Upper lobe of left lung (tissue), 6 donors: ENCODE results near the gene REXO4. TPM values are rescaled to one million over a fixed set of nuclear protein-coding genes. Genes with fewer than 3 reads are reported as not detected.

Experiments
- ATAC-seq, 2 donors: fragments of 200-7000 bp; cut with Tn5 transposase; one replicate each; pipeline ENCODE4 v1.9.1; 2022; ENCODE audit warnings: mild to moderate bottlenecking in 2 of 2, moderate library complexity in 2 of 2; ENCODE audit not compliant: low FRiP score in 2 of 2
- DNase-seq, 2 donors: peaks; one replicate each; pipeline ENCODE4 v3.0.0-alpha.2; 2019 to 2020
- H3K27ac ChIP-seq, 4 donors: fragments of 200-600 bp; sonication (generic); one replicate each; pipeline ENCODE4 v1.5.1; 2016 to 2019
- H3K27me3 ChIP-seq, 4 donors: fragments of 200-600 bp; sonication (generic); one replicate each; pipeline ENCODE4 v1.5.1; 2017 to 2019
- H3K36me3 ChIP-seq, 4 donors: fragments of 200-600 bp; sonication (generic); one replicate each; pipeline ENCODE4 v1.5.1; 2016 to 2019
- H3K4me1 ChIP-seq, 4 donors: fragments of 200-600 bp; sonication (generic); one replicate each; pipeline ENCODE4 v1.5.1; 2018 to 2019
- H3K4me3 ChIP-seq, 4 donors: fragments of 200-600 bp; sonication (generic); one replicate each; pipeline ENCODE4 v1.5.1; 2017 to 2019; ENCODE audit warnings: mild to moderate bottlenecking in 2 of 4, moderate library complexity in 1 of 4
- H3K9me3 ChIP-seq, 4 donors: fragments of 200-600 bp; sonication (generic); one replicate each; pipeline ENCODE4 v1.5.1; 2018 to 2019
- EP300 ChIP-seq, 4 donors: sonication (generic); formaldehyde crosslinking; IDR thresholded peaks; one replicate each; pipeline ENCODE4 v1.5.1; 2017; ENCODE audit warnings: antibody characterized with exemption in 4 of 4, control low read depth in 2 of 4
- POLR2A ChIP-seq, 4 donors: fragments of 450-650 bp; IDR thresholded peaks; one replicate each; pipeline ENCODE4 v1.5.1; 2016 to 2017; ENCODE audit warnings: antibody characterized with exemption in 4 of 4, mild to moderate bottlenecking in 2 of 4
- POLR2AphosphoS5 ChIP-seq, 2 donors: sonication (generic); formaldehyde crosslinking; IDR thresholded peaks; one replicate each; pipeline ENCODE4 v1.5.1; 2017; ENCODE audit warnings: antibody characterized with exemption in 2 of 2
- WGBS, 2 donors: methylation state at CpG; one replicate each; pipeline ENCODE4 v1.1.5; 2017 to 2018; 5-methylcytosine and 5-hydroxymethylcytosine counted together
- total RNA-seq, 6 donors: library from RNA; depleted of rRNA in 4 of 6; stranded (reverse); fragments of >200 nt in 4 of 6; gene quantifications; one replicate each; pipeline versions ENCODE4 v1.1.0 to v1.2.1, GENCODE V29; 2016 to 2021
- TF ChIP-seq, protein P1 (sequence below), 6 experiments: fragments of 450-650 bp in 4 of 6; fragments of 200-600 bp in 2 of 6; sonication (generic) in 2 of 6; IDR thresholded peaks; one replicate each; pipeline ENCODE4 v1.5.1; 2016 to 2019; ENCODE audit warnings: antibody characterized with exemption in 6 of 6
- donor health status: DM: no; HTN: no; CAD: no; lungs with moderate emphysema.
- donor health status: DM: no; HTN: yes; CAD: no; lungs with severe emphysema.

The REXO4 gene
- total RNA-seq, 6 donors from 2014 or later = 14.7 to 34.3 (median 23.1) TPM

DNA sequence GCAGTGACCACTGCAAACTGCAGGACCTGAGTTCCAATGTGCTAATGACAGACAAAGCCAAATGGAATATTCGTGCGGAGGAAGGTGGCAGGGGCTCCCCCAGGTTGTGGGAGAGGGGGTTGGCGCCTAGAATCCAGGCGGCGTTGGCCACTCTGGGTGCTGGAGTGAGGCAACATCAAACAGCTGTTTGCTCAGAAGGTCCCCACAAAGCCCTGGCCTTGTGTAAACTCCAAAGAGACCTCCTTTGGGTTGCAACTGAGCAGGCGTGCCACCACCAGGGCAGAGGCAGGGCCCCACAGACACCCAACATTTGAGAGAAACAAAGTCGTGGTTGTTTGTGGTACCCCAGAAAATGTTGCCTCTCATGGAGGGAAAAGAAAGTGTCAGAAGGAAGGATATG lies 27.1 kb downstream of the REXO4 start:
- 79 to 87% methylated on average over 6 to 7 of the region's 7 CpGs for WGBS, 2 donors
- TF ChIP-seq EP300 (IDR thresholded peaks at IDR 0.05) = no peak
- TF ChIP-seq POLR2AphosphoS5 (IDR thresholded peaks at IDR 0.05) = no peak
- no peak for TF ChIP-seq POLR2A (IDR thresholded peaks at IDR 0.05)
- TF ChIP-seq, protein P1, sequence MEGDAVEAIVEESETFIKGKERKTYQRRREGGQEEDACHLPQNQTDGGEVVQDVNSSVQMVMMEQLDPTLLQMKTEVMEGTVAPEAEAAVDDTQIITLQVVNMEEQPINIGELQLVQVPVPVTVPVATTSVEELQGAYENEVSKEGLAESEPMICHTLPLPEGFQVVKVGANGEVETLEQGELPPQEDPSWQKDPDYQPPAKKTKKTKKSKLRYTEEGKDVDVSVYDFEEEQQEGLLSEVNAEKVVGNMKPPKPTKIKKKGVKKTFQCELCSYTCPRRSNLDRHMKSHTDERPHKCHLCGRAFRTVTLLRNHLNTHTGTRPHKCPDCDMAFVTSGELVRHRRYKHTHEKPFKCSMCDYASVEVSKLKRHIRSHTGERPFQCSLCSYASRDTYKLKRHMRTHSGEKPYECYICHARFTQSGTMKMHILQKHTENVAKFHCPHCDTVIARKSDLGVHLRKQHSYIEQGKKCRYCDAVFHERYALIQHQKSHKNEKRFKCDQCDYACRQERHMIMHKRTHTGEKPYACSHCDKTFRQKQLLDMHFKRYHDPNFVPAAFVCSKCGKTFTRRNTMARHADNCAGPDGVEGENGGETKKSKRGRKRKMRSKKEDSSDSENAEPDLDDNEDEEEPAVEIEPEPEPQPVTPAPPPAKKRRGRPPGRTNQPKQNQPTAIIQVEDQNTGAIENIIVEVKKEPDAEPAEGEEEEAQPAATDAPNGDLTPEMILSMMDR (IDR thresholded peaks at IDR 0.05) = no peak
- Histone ChIP-seq H3K9me3 (no peaks in the 10 kb centered on the region), H3K27me3 (no peaks in the 10 kb centered on the region), H3K27ac (no peak overlapping the region), H3K4me3 (no peak overlapping the region), H3K4me1 (no peaks in the 10 kb centered on the region), H3K36me3 (no peaks in the 10 kb centered on the region)
- DNase-seq (no peak), ATAC-seq (no peak)

DNA sequence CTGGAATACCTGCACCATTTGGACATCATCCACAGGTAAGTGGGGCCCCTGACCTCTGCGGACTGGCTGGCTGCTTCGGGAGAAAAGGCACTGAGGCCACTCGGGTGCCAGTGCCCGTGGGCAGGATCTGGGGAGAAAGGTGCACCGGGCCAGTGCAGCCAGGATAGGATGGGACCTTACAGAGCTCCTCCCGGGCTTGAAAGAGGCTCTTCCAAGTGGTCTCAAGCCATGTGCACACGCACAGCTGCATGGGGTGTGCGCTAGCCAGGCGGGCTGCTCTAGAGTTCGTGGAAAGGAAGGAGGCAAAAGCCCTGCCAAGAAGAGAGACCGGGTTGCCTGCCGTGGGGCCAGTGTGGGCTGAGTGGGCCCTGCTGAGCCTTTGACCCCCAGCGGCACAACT lies 28.2 kb downstream of the REXO4 start:
- no peaks in the 10 kb centered on the region for H3K27me3 ChIP-seq
- H3K9me3 ChIP-seq = no peaks in the 10 kb centered on the region
- no peaks in the 10 kb centered on the region for H3K36me3 ChIP-seq
- DNase-seq (no peak), ATAC-seq (no peak)
- H3K4me1 ChIP-seq = no peaks in the 10 kb centered on the region
- no peak for TF ChIP-seq POLR2AphosphoS5 (IDR thresholded peaks at IDR 0.05)
- no peak for TF ChIP-seq POLR2A (IDR thresholded peaks at IDR 0.05)
- TF ChIP-seq, protein P1 (IDR thresholded peaks at IDR 0.05) = no peak
- no peak for TF ChIP-seq EP300 (IDR thresholded peaks at IDR 0.05)
- H3K4me3 ChIP-seq = no peak overlapping the region
- WGBS, 2 donors = 88 to 91% methylated on average over 8 to 10 of the region's 13 CpGs
- no peak overlapping the region for H3K27ac ChIP-seq

DNA sequence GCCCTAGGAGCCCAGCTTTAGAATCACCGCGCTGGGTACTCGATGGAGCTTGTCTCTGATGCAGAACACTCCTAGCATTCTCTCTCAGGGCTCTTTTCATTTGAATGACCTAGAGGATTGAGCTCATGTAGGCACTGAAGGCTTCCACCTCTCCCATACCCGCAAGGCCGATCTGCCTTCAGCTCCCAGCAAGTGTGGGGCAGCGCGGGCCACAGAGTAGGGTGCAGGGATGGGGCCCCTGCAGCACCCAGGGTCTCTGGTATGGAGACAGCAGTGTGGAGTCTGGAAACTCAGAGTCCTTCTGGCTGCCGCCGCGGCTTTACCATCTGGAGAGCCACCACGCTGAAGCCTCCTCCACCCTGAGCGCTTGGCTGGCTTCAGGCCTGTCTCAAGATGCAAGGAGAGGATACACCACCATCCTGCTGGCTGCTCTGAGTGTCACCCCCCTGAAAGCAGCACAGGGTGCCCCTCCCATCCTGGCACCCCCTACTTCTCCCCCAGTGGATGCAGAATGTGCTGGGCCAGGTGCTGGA lies 28.7 kb downstream of the REXO4 start:
- no peaks in the 10 kb centered on the region for H3K36me3 ChIP-seq
- DNase-seq (no peak), ATAC-seq (no peak)
- H3K4me3 ChIP-seq = no peak overlapping the region
- WGBS, 2 donors = 91 to 98% methylated on average over 11 to 12 of the region's 12 CpGs
- no peaks in the 10 kb centered on the region for H3K27me3 ChIP-seq
- TF ChIP-seq POLR2A (IDR thresholded peaks at IDR 0.05) (no peak), EP300 (IDR thresholded peaks at IDR 0.05) (no peak), POLR2AphosphoS5 (IDR thresholded peaks at IDR 0.05) (no peak)
- TF ChIP-seq, protein P1 (IDR thresholded peaks at IDR 0.05) = no peak
- no peaks in the 10 kb centered on the region for H3K4me1 ChIP-seq
- no peak overlapping the region for H3K27ac ChIP-seq
- no peaks in the 10 kb centered on the region for H3K9me3 ChIP-seq

GRCh38 chr9:133387680-133388079 lies 30.1 kb downstream of the REXO4 start:
- WGBS, 2 donors = 68 to 88% methylated on average over 5 to 9 of the region's 9 CpGs
- Histone ChIP-seq H3K4me1 (no peaks in the 10 kb centered on the region), H3K27ac (no peak overlapping the region), H3K36me3 (no peaks in the 10 kb centered on the region), H3K9me3 (no peaks in the 10 kb centered on the region), H3K27me3 (no peaks in the 10 kb centered on the region), H3K4me3 (no peak overlapping the region)
- ATAC-seq = no peak
- no peak for DNase-seq
- TF ChIP-seq POLR2AphosphoS5 (IDR thresholded peaks at IDR 0.05) (no peak), EP300 (IDR thresholded peaks at IDR 0.05) (no peak), POLR2A (IDR thresholded peaks at IDR 0.05) (no peak)
- TF ChIP-seq, protein P1 (IDR thresholded peaks at IDR 0.05) = no peak

DNA sequence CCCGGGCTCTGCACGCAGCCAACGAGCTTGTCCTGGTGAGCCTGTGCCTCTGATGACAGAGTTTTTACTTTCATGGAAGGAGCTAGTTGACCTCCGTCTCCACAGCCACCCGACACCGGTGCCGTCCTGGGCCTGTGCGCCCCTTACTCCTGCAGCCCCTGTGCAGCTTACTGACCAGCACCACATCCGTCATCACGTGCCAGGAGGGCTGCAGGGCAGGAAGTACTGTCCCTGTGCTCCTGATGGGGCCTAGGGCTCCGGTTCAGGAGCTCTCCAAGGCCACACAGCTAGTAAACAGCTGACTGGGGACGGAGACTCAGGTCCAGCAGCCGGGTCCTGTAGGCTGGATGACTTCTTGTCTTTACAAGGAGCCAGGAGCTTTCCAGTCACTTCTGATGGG lies 31.5 kb downstream of the REXO4 start:
- DNase-seq = no peak
- no peaks in the 10 kb centered on the region for H3K36me3 ChIP-seq
- no peak overlapping the region for H3K27ac ChIP-seq
- no peaks in the 10 kb centered on the region for H3K4me1 ChIP-seq
- 76 to 92% methylated on average over 2 to 13 of the region's 13 CpGs for WGBS, 2 donors
- ATAC-seq = peak in 1 of 2 donors; percentile 8
- no peak overlapping the region for H3K4me3 ChIP-seq
- TF ChIP-seq, protein P1 (IDR thresholded peaks at IDR 0.05) = no peak
- TF ChIP-seq EP300 (IDR thresholded peaks at IDR 0.05) (no peak), POLR2AphosphoS5 (IDR thresholded peaks at IDR 0.05) (no peak), POLR2A (IDR thresholded peaks at IDR 0.05) (no peak)
- H3K9me3 ChIP-seq = no peaks in the 10 kb centered on the region
- H3K27me3 ChIP-seq = no peaks in the 10 kb centered on the region
